Spleen (tissue), 11 donors: ENCODE data around the gene ACER2. TPM values are rescaled to one million over a fixed set of nuclear protein-coding genes. Genes with fewer than 3 reads are reported as not detected.
"Not testable (repeated sequence)": the region's sequence is repeated elsewhere in the genome, so short reads cannot be mapped to it uniquely, and the experiment has no call there.

ENCODE experiments used
- DNase-seq: peaks from one replicate; pipeline ENCODE4 v3.0.0-alpha.2; 2020
- H3K27ac ChIP-seq, 8 donors: fragments of 200-600 bp; sonication (generic) in 7 of 8; 1 replicate in 4 of 8; 2 replicates in 4 of 8; pipeline versions ENCODE4 v1.5.0 to v1.8.0; 2016 to 2021; ENCODE audit warnings: inconsistent platforms in 4 of 8, mild to moderate bottlenecking in 4 of 8, moderate library complexity in 1 of 8
- H3K27me3 ChIP-seq, 7 donors: fragments of 200-600 bp; sonication (generic) in 6 of 7; replicated peaks in 1 of 7; 1 replicate in 4 of 7; 2 replicates in 3 of 7; pipeline versions ENCODE4 v1.5.0 to v1.8.0; 2016 to 2021; ENCODE audit warnings: inconsistent platforms in 3 of 7, mild to moderate bottlenecking in 1 of 7
- H3K36me3 ChIP-seq, 6 donors: fragments of 200-600 bp; sonication (generic) in 5 of 6; 1 replicate in 4 of 6; 2 replicates in 2 of 6; pipeline versions ENCODE4 v1.5.0 to v1.8.0; 2016 to 2021; ENCODE audit warnings: inconsistent platforms in 2 of 6
- H3K4me1 ChIP-seq, 6 donors: fragments of 200-600 bp; sonication (generic) in 5 of 6; 1 replicate in 3 of 6; 2 replicates in 3 of 6; pipeline versions ENCODE4 v1.5.0 to v1.8.0; 2016 to 2021; ENCODE audit warnings: inconsistent platforms in 3 of 6
- H3K4me3 ChIP-seq, 8 donors: fragments of 200-600 bp; sonication (generic) in 7 of 8; 1 replicate in 4 of 8; 2 replicates in 4 of 8; pipeline versions ENCODE4 v1.5.0 to v1.8.0; 2016 to 2021; ENCODE audit warnings: inconsistent platforms in 4 of 8, mild to moderate bottlenecking in 4 of 8, moderate library complexity in 2 of 8
- H3K9me3 ChIP-seq, 8 donors: fragments of 200-600 bp; sonication (generic) in 7 of 8; 1 replicate in 4 of 8; 2 replicates in 4 of 8; pipeline versions ENCODE4 v1.5.0 to v1.8.0; 2016 to 2021; ENCODE audit warnings: inconsistent platforms in 4 of 8
- POLR2A ChIP-seq, 3 donors: fragments of 450-650 bp; IDR thresholded peaks; one replicate each; pipeline ENCODE4 v1.5.1; 2017; ENCODE audit warnings: antibody characterized with exemption in 3 of 3, mild to moderate bottlenecking in 1 of 3
- POLR2AphosphoS5 ChIP-seq, 3 donors: sonication (generic); formaldehyde crosslinking; IDR thresholded peaks; one replicate each; pipeline ENCODE4 v1.5.1; 2017; ENCODE audit warnings: antibody characterized with exemption in 3 of 3
- WGBS, 5 donors: extraction: QIAGEN DNeasy Blood & Tissue Kit in 3 of 5; methylation state at CpG; one replicate each; pipeline versions ENCODE4 v1.1.5 to v1.1.7; 2013 to 2018; 5-methylcytosine and 5-hydroxymethylcytosine counted together
- intact Hi-C: fragments of 100-400 bp; cut with DNase I; formaldehyde crosslinking; loops from one replicate; pipeline ENCODE4 v1.15.0; 2023; ENCODE audit warnings: low total_unique reads
- polyA plus RNA-seq, 3 donors: library from polyadenylated mRNA; stranded (reverse); fragments of 200-250 nt; gene quantifications; one replicate each; pipeline ENCODE4 v1.2.1, GENCODE V29; 2013
- total RNA-seq, 7 donors: library from RNA; depleted of rRNA in 3 of 7; stranded (reverse); fragments of >200 nt in 3 of 7; fragmentation: NEBNext Ultra II Directional in 4 of 7; extraction: Animal tissue kit (Norgen Biotek cat#: 25700) in 4 of 7; gene quantifications; one replicate each; pipeline versions ENCODE4 v1.1.0 to v1.2.1, GENCODE V29; 2016 to 2021
- TF ChIP-seq, protein P1 (sequence below), 11 experiments: fragments of 200-600 bp in 7 of 11; fragments of 450-650 bp in 4 of 11; sonication (generic) in 4 of 11; IDR thresholded peaks in 8 of 11; conservative IDR thresholded peaks in 3 of 11; 1 replicate in 7 of 11; 2 replicates in 4 of 11; pipeline versions ENCODE4 v1.4.0 to v1.8.0; 2016 to 2021; ENCODE audit warnings: antibody characterized with exemption in 11 of 11, inconsistent platforms in 4 of 11, mild to moderate bottlenecking in 1 of 11
- donor health status: healthy with polysubstance abuse.
- donor health status: DM: no; HTN: no; CAD: no; lungs with moderate emphysema.
- donor health status: DM: no; HTN: no; CAD: no.
- donor health status: Bipolar disorder and iron deficiency.
- donor health status: healthy.
- donor health status: DM: no; HTN: no; CAD: no.
- donor health status: DM: yes; HTN: yes; CAD: no.

The ACER2 gene
- total and polyA plus RNA-seq, 10 donors: 0.09 to 7.2 (median 4.3) TPM

- WGBS, 5 donors: 93 to 98% (median 97%) methylated on average over 2 of the region's 2 CpGs
- Histone ChIP-seq H3K4me1 (peaks cover 10 to 42% (median 33%) of the 10 kb centered on the region in 6 donors), H3K27ac (no peak overlapping the region), H3K9me3 (no peaks in the 10 kb centered on the region), H3K4me3 (no peak overlapping the region), H3K36me3 (peaks cover 3 to 28% (median 22%) of the 10 kb centered on the region in 6 donors), H3K27me3 (no peaks in the 10 kb centered on the region)
- intact Hi-C loops: no loop called here
- TF ChIP-seq POLR2A (IDR thresholded peaks at IDR 0.05) (no peak), POLR2AphosphoS5 (IDR thresholded peaks at IDR 0.05) (no peak)
- TF ChIP-seq, protein P1, sequence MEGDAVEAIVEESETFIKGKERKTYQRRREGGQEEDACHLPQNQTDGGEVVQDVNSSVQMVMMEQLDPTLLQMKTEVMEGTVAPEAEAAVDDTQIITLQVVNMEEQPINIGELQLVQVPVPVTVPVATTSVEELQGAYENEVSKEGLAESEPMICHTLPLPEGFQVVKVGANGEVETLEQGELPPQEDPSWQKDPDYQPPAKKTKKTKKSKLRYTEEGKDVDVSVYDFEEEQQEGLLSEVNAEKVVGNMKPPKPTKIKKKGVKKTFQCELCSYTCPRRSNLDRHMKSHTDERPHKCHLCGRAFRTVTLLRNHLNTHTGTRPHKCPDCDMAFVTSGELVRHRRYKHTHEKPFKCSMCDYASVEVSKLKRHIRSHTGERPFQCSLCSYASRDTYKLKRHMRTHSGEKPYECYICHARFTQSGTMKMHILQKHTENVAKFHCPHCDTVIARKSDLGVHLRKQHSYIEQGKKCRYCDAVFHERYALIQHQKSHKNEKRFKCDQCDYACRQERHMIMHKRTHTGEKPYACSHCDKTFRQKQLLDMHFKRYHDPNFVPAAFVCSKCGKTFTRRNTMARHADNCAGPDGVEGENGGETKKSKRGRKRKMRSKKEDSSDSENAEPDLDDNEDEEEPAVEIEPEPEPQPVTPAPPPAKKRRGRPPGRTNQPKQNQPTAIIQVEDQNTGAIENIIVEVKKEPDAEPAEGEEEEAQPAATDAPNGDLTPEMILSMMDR (IDR thresholded peaks at IDR 0.05 in 8 of 11, conservative IDR thresholded peaks at IDR 0.05 in 3 of 11): no peak
- DNase-seq: no peak
Observed at GRCh38 chr9:19381656-19382055, 27.2 kb upstream of the ACER2 start.

DNA sequence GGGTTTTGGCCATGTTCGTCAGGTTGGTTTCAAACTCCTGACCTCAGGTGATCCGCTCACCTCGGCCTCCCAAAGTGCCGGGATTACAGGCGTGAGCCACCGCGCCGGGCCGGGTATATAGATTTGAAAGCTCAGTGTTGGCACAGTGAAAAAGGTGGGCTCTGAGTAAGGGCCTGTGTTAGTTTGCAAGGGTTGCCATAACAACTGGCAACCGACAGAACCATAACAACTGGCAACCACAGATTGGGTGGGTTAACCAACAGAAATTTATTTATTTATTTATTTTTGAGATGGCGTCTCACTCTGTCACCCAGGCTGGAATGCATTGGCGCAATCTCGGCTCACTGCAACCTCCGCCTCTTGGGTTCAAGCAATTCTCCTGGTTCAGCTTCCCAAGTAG, 23.6 kb upstream of the ACER2 start:
- WGBS, 5 donors: 94 to 97% (median 97%) methylated on average over 14 of the region's 14 CpGs
- DNase-seq, intact Hi-C loops, H3K4me3 ChIP-seq, H3K9me3 ChIP-seq, H3K27ac ChIP-seq, H3K27me3 ChIP-seq, H3K36me3 ChIP-seq: not testable (repeated sequence)
- H3K4me1 ChIP-seq: peaks cover 0 to 19% (median 6%) of the 10 kb centered on the region in 6 donors

DNA sequence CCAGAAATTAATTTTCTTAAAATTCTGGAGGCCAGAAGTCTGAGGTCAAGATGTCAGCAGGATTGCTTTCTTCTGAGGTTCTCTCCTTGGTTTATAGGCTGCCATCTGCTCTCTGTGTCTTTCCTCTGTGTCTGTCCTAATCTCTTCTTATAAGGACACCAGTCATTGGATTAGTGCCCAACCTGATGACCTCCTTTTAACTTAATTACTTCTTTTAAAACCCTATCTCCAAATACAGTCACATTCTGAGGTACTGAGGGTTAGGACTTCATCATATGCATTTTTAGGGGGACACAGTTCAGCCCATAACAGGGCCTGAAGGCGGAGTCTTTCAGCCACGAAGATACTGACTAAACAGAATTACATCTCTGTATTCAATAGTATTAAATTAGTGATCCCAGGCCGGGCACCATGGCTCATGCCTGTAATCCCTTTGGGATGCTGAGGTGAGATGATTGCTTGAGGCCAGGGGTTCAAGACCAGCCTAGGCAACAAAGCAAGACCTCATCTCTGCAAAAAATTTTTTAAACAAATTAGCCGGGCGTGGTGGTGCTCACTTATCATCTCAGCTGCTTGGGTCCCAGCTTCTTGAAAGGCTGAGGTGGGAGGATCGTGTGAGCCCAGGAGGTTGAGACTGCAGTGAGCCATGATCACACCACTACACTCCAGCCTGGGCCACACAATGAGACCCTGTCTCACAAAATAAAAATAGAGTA, 22.9 kb upstream of the ACER2 start:
- Histone ChIP-seq H3K4me3 (no peak overlapping the region), H3K36me3 (no peaks in the 10 kb centered on the region), H3K27me3 (peaks cover 0 to 4% (median 0%) of the 10 kb centered on the region in 7 donors), H3K9me3 (no peaks in the 10 kb centered on the region), H3K27ac (peak overlapping the region in 6 of 8 donors; percentile 39 to 69 (median 52)), H3K4me1 (peaks cover 0 to 14% (median 3%) of the 10 kb centered on the region in 6 donors)
- DNase-seq: no peak
- TF ChIP-seq, protein P1 (IDR thresholded peaks at IDR 0.05 in 8 of 11, conservative IDR thresholded peaks at IDR 0.05 in 3 of 11): no peak
- no peak for TF ChIP-seq POLR2A (IDR thresholded peaks at IDR 0.05)
- no peak for TF ChIP-seq POLR2AphosphoS5 (IDR thresholded peaks at IDR 0.05)
- 85 to 95% (median 93%) methylated on average over 6 of the region's 6 CpGs for WGBS, 5 donors
- intact Hi-C loops: no loop called here

GRCh38 chr9:19386502-19387044, 22.2 kb upstream of the ACER2 start:
- peak overlapping the region in 6 of 8 donors; percentile 39 to 69 (median 52) for H3K27ac ChIP-seq
- peaks cover 0 to 4% (median 0%) of the 10 kb centered on the region in 7 donors for H3K27me3 ChIP-seq
- no peak overlapping the region for H3K4me3 ChIP-seq
- intact Hi-C loops: no loop called here
- WGBS, 5 donors: 40 to 52% (median 49%) methylated on average over 2 of the region's 2 CpGs
- TF ChIP-seq POLR2A (IDR thresholded peaks at IDR 0.05): no peak
- peaks cover 0 to 10% (median 0%) of the 10 kb centered on the region in 6 donors for H3K4me1 ChIP-seq
- H3K9me3 ChIP-seq: no peaks in the 10 kb centered on the region
- no peak for DNase-seq
- no peaks in the 10 kb centered on the region for H3K36me3 ChIP-seq

GRCh38 chr9:19387317-19387716, 21.5 kb upstream of the ACER2 start:
- peak overlapping the region in 1 of 8 donors; percentile 69 for H3K27ac ChIP-seq
- H3K36me3 ChIP-seq: no peaks in the 10 kb centered on the region
- DNase-seq: no peak
- intact Hi-C loops: no loop called here
- H3K4me3 ChIP-seq: no peak overlapping the region
- peaks cover 0 to 10% (median 0%) of the 10 kb centered on the region in 6 donors for H3K4me1 ChIP-seq
- TF ChIP-seq POLR2A (IDR thresholded peaks at IDR 0.05) (no peak), POLR2AphosphoS5 (IDR thresholded peaks at IDR 0.05) (no peak)
- TF ChIP-seq, protein P1 (IDR thresholded peaks at IDR 0.05 in 8 of 11, conservative IDR thresholded peaks at IDR 0.05 in 3 of 11): no peak
- H3K27me3 ChIP-seq: peaks cover 0 to 4% (median 0%) of the 10 kb centered on the region in 7 donors
- H3K9me3 ChIP-seq: no peaks in the 10 kb centered on the region
- 71 to 89% (median 82%) methylated on average over 2 of the region's 2 CpGs for WGBS, 5 donors

- H3K9me3 ChIP-seq, H3K4me3 ChIP-seq, H3K27ac ChIP-seq, H3K36me3 ChIP-seq, H3K27me3 ChIP-seq, intact Hi-C loops, DNase-seq: not testable (repeated sequence)
- peaks cover 0 to 10% (median 0%) of the 10 kb centered on the region in 6 donors for H3K4me1 ChIP-seq
- 94 to 96% (median 95%) methylated on average over 4 of the region's 4 CpGs for WGBS, 5 donors
Observed at GRCh38 chr9:19389539-19389938, 19.3 kb upstream of the ACER2 start.
